ENCODE results near the gene ZNF658. TPM values are rescaled to one million over a fixed set of nuclear protein-coding genes. Genes with fewer than 3 reads are reported as not detected.

ZNF658 gene
- polyA plus RNA-seq, 1 donor = 9.2 TPM

Other genes with a start within 250 kb of the ZNF658 start
- not detected for gene SPATA31A3, start 91.8 kb downstream of the ZNF658 start, polyA plus RNA-seq (ENCODE audit: insufficient read length)